Neural progenitor cell (in vitro differentiated cells): Measurements from ENCODE around the gene SNX9.

ENCODE experiments used
- EZH2 ChIP-seq: fragments of 200-600 bp; sonication (generic); IDR thresholded peaks from 2 replicates; pipeline ENCODE4 v1.6.1; 2017; ENCODE audit warnings: antibody characterized with exemption, mild to moderate bottlenecking, moderate library complexity
- EZH2phosphoT487 ChIP-seq: fragments of 200-600 bp; sonication (generic); IDR thresholded peaks from 2 replicates; pipeline ENCODE4 v1.6.1; 2017; ENCODE audit warnings: antibody characterized with exemption
- TF ChIP-seq, protein P1 (sequence below): fragments of 200-600 bp; sonication (generic); IDR thresholded peaks from 2 replicates; pipeline ENCODE4 v1.5.1; 2017; ENCODE audit warnings: antibody characterized with exemption, mild to moderate bottlenecking

DNA sequence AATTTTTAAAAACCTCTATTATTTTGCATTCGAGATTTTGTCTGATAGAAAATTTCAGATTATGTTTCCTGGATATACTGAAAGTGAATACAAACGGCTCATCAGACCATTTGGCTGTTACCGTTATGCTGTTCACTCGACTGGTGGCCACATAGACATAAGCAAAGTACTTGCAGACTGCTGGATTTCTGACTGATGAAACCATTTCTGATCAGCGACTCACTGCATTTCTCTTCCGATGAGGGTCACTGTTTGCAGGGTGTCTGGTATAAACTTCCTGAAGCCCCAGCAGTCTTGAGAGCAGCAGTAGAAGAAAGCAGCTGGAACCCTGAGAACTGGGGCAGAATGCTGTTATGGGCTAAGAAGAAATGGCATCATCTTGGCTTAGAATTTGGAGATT is 17.7 kb downstream of the SNX9 start:
- TF ChIP-seq, protein P1, sequence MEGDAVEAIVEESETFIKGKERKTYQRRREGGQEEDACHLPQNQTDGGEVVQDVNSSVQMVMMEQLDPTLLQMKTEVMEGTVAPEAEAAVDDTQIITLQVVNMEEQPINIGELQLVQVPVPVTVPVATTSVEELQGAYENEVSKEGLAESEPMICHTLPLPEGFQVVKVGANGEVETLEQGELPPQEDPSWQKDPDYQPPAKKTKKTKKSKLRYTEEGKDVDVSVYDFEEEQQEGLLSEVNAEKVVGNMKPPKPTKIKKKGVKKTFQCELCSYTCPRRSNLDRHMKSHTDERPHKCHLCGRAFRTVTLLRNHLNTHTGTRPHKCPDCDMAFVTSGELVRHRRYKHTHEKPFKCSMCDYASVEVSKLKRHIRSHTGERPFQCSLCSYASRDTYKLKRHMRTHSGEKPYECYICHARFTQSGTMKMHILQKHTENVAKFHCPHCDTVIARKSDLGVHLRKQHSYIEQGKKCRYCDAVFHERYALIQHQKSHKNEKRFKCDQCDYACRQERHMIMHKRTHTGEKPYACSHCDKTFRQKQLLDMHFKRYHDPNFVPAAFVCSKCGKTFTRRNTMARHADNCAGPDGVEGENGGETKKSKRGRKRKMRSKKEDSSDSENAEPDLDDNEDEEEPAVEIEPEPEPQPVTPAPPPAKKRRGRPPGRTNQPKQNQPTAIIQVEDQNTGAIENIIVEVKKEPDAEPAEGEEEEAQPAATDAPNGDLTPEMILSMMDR, result no peak
- no peak for TF ChIP-seq EZH2phosphoT487
- TF ChIP-seq EZH2, result no peak
